MCF 10A (cell line): ENCODE measurements around the gene WASL. TPM values are rescaled to one million over a fixed set of nuclear protein-coding genes. Genes with fewer than 3 reads are reported as not detected.
A peak's percentile ranks its signal among the peaks of the same experiment; 100 is the strongest.

ENCODE experiments used
- BruUV-seq: library from RNA; stranded (reverse); fragments of 400-500 nt; replicated peaks from 2 replicates; lab custom pipeline; 2021; lab: Mats Ljungman, UMichigan
- CTCF ChIA-PET: fragments of 300-600 bp; sonication (Branson Sonifier 250); formaldehyde crosslinking; extraction: SDS; loops from one replicate; lab custom pipeline; 2021; ENCODE audit warnings: antibody characterized with exemption, inconsistent platforms; lab: Yijun Ruan, JAX
- POLR2A ChIA-PET: fragments of 300-600, 350-650 bp; sonication (Branson Sonifier 250); formaldehyde crosslinking; extraction: SDS; loops from one replicate; lab custom pipeline; 2020; ENCODE audit warnings: antibody characterized with exemption, inconsistent platforms; lab: Yijun Ruan, JAX
- DNase-seq: peaks from one replicate; pipeline ENCODE4 v3.0.0-alpha.2; 2018; ENCODE audit not compliant: unreplicated experiment
- H3K27ac Mint-ChIP-seq: one replicate; pipeline ENCODE4 v1.8.0; 2022; ENCODE audit warnings: mild to moderate bottlenecking, low read depth, mixed read lengths; ENCODE audit not compliant: unreplicated experiment
- H3K27me3 Mint-ChIP-seq: one replicate; pipeline ENCODE4 v1.8.0; 2022; ENCODE audit warnings: mixed read lengths; ENCODE audit not compliant: insufficient read depth, unreplicated experiment
- H3K36me3 Mint-ChIP-seq: one replicate; pipeline ENCODE4 v1.8.0; 2022; ENCODE audit warnings: mild to moderate bottlenecking, moderate library complexity, mixed read lengths; ENCODE audit not compliant: insufficient read depth, unreplicated experiment
- H3K4me1 Mint-ChIP-seq: one replicate; pipeline ENCODE4 v1.8.0; 2022; ENCODE audit warnings: mixed read lengths; ENCODE audit not compliant: insufficient read depth, unreplicated experiment
- H3K4me3 Mint-ChIP-seq: one replicate; pipeline ENCODE4 v1.8.0; 2022; ENCODE audit warnings: mild to moderate bottlenecking, moderate library complexity, mixed read lengths; ENCODE audit not compliant: unreplicated experiment
- H3K9me3 Mint-ChIP-seq: one replicate; pipeline ENCODE4 v1.8.0; 2022; ENCODE audit warnings: mixed read lengths; ENCODE audit not compliant: unreplicated experiment
- CTCF ChIP-seq: fragments of 200-600 bp; IDR thresholded peaks from one replicate; pipeline ENCODE4 v1.8.0; 2022; ENCODE audit warnings: antibody characterized with exemption, mild to moderate bottlenecking; ENCODE audit not compliant: unreplicated experiment
- intact Hi-C: fragments of 100-400 bp; cut with micrococcal nuclease; formaldehyde crosslinking; loops from 2 replicates; pipeline ENCODE4 v1.14.1; 2022
- total RNA-seq: library from RNA; stranded (reverse); gene quantifications from 2 replicates; pipeline ENCODE4 v1.2.3, GENCODE V29; 2022

Gene WASL
- total RNA-seq, 1 experiment from 2014 or later = 34.7 TPM

- CTCF ChIA-PET = interaction anchor here (0.5 to 2.2 kb wide), 12 partner anchors 7 to 228 kb away, joined by 3 to 7 read pairs (median 4); partner anchors contain the start of gene LMOD2
- Mint-ChIP-seq H3K27ac (peak overlapping the region; percentile 89), H3K4me3 (peak overlapping the region; percentile 60), H3K9me3 (no peaks in the 10 kb centered on the region), H3K4me1 (peaks cover 17% of the 10 kb centered on the region), H3K27me3 (no peaks in the 10 kb centered on the region), H3K36me3 (no peaks in the 10 kb centered on the region)
- BruUV-seq = no TSS peak
- DNase-seq = peak; percentile 74
- no peak for TF ChIP-seq CTCF
- intact Hi-C loops = no loop called here
- POLR2A ChIA-PET = interaction anchor here (0.6 to 2.0 kb wide), 14 partner anchors 9 to 346 kb away, joined by 3 to 11 read pairs (median 3); partner anchors contain the start of gene WASL
Measured at GRCh38 chr7:123643495-123644441, 105.0 kb downstream of the WASL start.

DNA sequence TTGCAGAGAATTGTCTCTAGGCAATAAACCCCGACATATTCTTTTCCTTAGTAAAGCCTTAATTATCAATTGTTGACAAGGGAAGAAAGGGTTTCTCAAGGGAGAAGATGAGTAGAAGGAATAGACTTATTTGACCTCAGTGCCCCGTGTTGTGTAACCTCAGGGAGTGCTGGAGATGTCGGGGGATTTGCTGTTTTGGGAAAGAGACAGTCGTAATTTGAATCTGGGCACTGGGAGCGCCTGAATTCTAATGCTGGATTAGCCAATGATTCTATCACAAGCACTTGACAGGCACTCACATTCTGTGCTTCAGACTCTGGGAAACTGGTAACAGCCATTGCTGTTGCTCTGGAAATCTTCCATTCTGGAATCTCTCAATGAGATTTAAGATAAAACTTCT lies 106.9 kb downstream of the WASL start:
- Mint-ChIP-seq H3K27me3 (no peaks in the 10 kb centered on the region), H3K4me1 (peaks cover 17% of the 10 kb centered on the region), H3K9me3 (no peaks in the 10 kb centered on the region), H3K36me3 (no peaks in the 10 kb centered on the region), H3K27ac (no peak overlapping the region), H3K4me3 (no peak overlapping the region)
- no peak for TF ChIP-seq CTCF
- BruUV-seq = no TSS peak
- no peak for DNase-seq
- intact Hi-C loops = no loop called here
- ChIA-PET CTCF (interaction anchor here (0.7 to 1.4 kb wide), 2 partner anchors 149 to 155 kb away, joined by 3 read pairs; no protein-coding TSS in a partner anchor), POLR2A (interaction anchor here (0.6 kb wide), 1 partner anchor 128 kb away, joined by 5 read pairs; no protein-coding TSS in a partner anchor)

GRCh38 chr7:123640583-123640982 lies 108.2 kb downstream of the WASL start:
- H3K4me3 Mint-ChIP-seq = no peak overlapping the region
- H3K9me3 Mint-ChIP-seq = no peaks in the 10 kb centered on the region
- no peaks in the 10 kb centered on the region for H3K27me3 Mint-ChIP-seq
- no peaks in the 10 kb centered on the region for H3K36me3 Mint-ChIP-seq
- POLR2A ChIA-PET = no interaction called here
- H3K4me1 Mint-ChIP-seq = peaks cover 17% of the 10 kb centered on the region
- no peak for TF ChIP-seq CTCF
- H3K27ac Mint-ChIP-seq = no peak overlapping the region
- no TSS peak for BruUV-seq
- intact Hi-C loops = no loop called here
- no peak for DNase-seq
- CTCF ChIA-PET = no interaction called here

GRCh38 chr7:123639631-123640030 lies 109.2 kb downstream of the WASL start:
- POLR2A ChIA-PET = no interaction called here
- intact Hi-C loops = loop anchor here (5.0 kb wide), 1 partner anchor 518 kb away; no protein-coding TSS in a partner anchor
- no peak for TF ChIP-seq CTCF
- Mint-ChIP-seq H3K27ac (no peak overlapping the region), H3K4me3 (no peak overlapping the region), H3K4me1 (peaks cover 23% of the 10 kb centered on the region), H3K27me3 (no peaks in the 10 kb centered on the region), H3K36me3 (no peaks in the 10 kb centered on the region), H3K9me3 (no peaks in the 10 kb centered on the region)
- no peak for DNase-seq
- BruUV-seq = no TSS peak
- CTCF ChIA-PET = interaction anchor here (1.2 kb wide), 1 partner anchor 59 kb away, joined by 6 read pairs; no protein-coding TSS in a partner anchor
